ENCODE data around the gene FBXL12. TPM values are rescaled to one million over a fixed set of nuclear protein-coding genes. Genes with fewer than 3 reads are reported as not detected.
"Not testable (repeated sequence)": the region's sequence is repeated elsewhere in the genome, so short reads cannot be mapped to it uniquely, and the experiment has no call there.

FBXL12 gene
- total and polyA plus RNA-seq, 3 experiments from 2014 or later, result 17.2 to 25.3 (median 24.6) TPM

- Mint-ChIP-seq H3K4me1 (peaks cover 13 to 38% (median 16%) of the 10 kb centered on the region in 3 donors), H3K36me3 (peaks cover 0 to 33% (median 3%) of the 10 kb centered on the region in 3 donors), H3K27ac (peak overlapping the region in 7 of 8 donors; percentile 6 to 97 (median 82)), H3K27me3 (no peaks in the 10 kb centered on the region), H3K4me3 (peak overlapping the region; percentile 86 to 96 (median 89)), H3K9me3 (no peaks in the 10 kb centered on the region)
- CTCF ChIA-PET, result interaction anchor here (0.7 to 1.1 kb wide), 4 partner anchors 10 to 28 kb away, joined by 3 to 6 read pairs (median 4); no protein-coding TSS in a partner anchor
- Histone ChIP-seq H3K9me3 (ENCODE audit: low read length) (no peaks in the 10 kb centered on the region), H3K27ac (ENCODE audit: low read depth, low read length) (peak overlapping the region; percentile 69), H3K27me3 (ENCODE audit: insufficient read depth, low read length, poor library complexity, severe bottlenecking) (no peaks in the 10 kb centered on the region), H3K4me1 (ENCODE audit: insufficient read depth, low read length) (peaks cover 15% of the 10 kb centered on the region), H3K4me3 (ENCODE audit: low read length) (peak overlapping the region; percentile 83), H3K36me3 (ENCODE audit: insufficient read depth, low read length) (peaks cover 21% of the 10 kb centered on the region)
- DNase-seq, result no peak
- POLR2A ChIA-PET, result interaction anchor here (0.6 to 1.4 kb wide), 5 partner anchors 9 to 214 kb away, joined by 3 to 7 read pairs (median 4); partner anchors contain the start of gene FBXL12
Measured at GRCh38 chr19:9835507-9835949, 16.6 kb upstream of the FBXL12 start.

- no peaks in the 10 kb centered on the region for H3K27me3 Mint-ChIP-seq
- ChIA-PET CTCF (interaction anchor here (0.7 to 1.1 kb wide), 5 partner anchors 9 to 29 kb away, joined by 3 to 6 read pairs (median 4); no protein-coding TSS in a partner anchor), POLR2A (interaction anchor here (0.5 to 1.4 kb wide), 7 partner anchors 8 to 402 kb away, joined by 3 to 7 read pairs (median 4); partner anchors contain the start of gene FBXL12)
- peaks cover 0 to 32% (median 3%) of the 10 kb centered on the region in 3 donors for H3K36me3 Mint-ChIP-seq
- peak within 1 kb of the TSS; percentile 83 for H3K4me3 ChIP-seq (ENCODE audit: low read length)
- H3K9me3 ChIP-seq (ENCODE audit: low read length), result no peaks in the 10 kb centered on the region
- H3K27me3 ChIP-seq (ENCODE audit: insufficient read depth, low read length, poor library complexity, severe bottlenecking), result no peaks in the 10 kb centered on the region
- H3K27ac ChIP-seq (ENCODE audit: low read depth, low read length), result peak within 1 kb of the TSS; percentile 78
- H3K27ac Mint-ChIP-seq, result peak within 1 kb of the TSS; percentile 92 to 98 (median 96)
- peaks cover 15% of the 10 kb centered on the region for H3K4me1 ChIP-seq (ENCODE audit: insufficient read depth, low read length)
- H3K9me3 Mint-ChIP-seq, result no peaks in the 10 kb centered on the region
- peaks cover 16 to 41% (median 17%) of the 10 kb centered on the region in 3 donors for H3K4me1 Mint-ChIP-seq
- peak within 1 kb of the TSS; percentile 94 to 96 (median 96) for H3K4me3 Mint-ChIP-seq
- H3K36me3 ChIP-seq (ENCODE audit: insufficient read depth, low read length), result peaks cover 19% of the 10 kb centered on the region
- DNase-seq, result peak; percentile 99 to 100 (median 99)
Measured at GRCh38 chr19:9834726-9835506, 16.0 kb upstream of the FBXL12 start, which contains the start of gene PIN1. PIN1 (plus strand) TSS chr19:9835318; CDS start chr19:9835345, 27 bp downstream.

DNA sequence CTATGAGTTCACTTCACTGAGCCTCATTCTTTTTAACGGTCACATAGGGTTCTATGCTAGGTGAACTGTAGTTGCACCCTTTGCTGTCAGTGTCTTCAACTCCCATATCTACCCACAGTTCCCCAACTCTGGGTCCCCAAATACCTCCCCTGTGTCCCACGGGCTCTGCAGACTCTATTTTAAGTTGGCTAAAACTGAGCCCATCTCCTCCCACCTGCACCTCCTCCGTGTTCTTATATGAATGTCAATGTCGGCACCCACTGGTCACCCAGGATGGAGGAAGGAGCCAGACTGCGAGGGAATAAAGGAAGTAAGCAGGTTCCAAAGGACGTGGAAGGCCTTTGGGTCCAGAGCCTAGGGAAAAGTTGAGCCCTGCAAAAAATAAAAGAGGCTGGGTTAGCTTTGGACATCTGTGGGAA is 15.4 kb upstream of the FBXL12 start:
- Mint-ChIP-seq H3K4me1 (peaks cover 18 to 41% (median 21%) of the 10 kb centered on the region in 3 donors), H3K27ac (peak overlapping the region; percentile 92 to 98 (median 96)), H3K9me3 (no peaks in the 10 kb centered on the region), H3K4me3 (peak overlapping the region; percentile 94 to 96 (median 96)), H3K27me3 (no peaks in the 10 kb centered on the region), H3K36me3 (peaks cover 0 to 30% (median 3%) of the 10 kb centered on the region in 3 donors)
- no peak for DNase-seq
- peaks cover 15% of the 10 kb centered on the region for H3K4me1 ChIP-seq (ENCODE audit: insufficient read depth, low read length)
- CTCF ChIA-PET, result interaction anchor here (1.0 kb wide), 1 partner anchor 13 kb away, joined by 4 read pairs; no protein-coding TSS in a partner anchor
- H3K27ac ChIP-seq (ENCODE audit: low read depth, low read length), result peak overlapping the region; percentile 78
- no peak overlapping the region for H3K4me3 ChIP-seq (ENCODE audit: low read length)
- peaks cover 19% of the 10 kb centered on the region for H3K36me3 ChIP-seq (ENCODE audit: insufficient read depth, low read length)
- POLR2A ChIA-PET, result interaction anchor here (1.4 kb wide), 2 partner anchors 8 to 15 kb away, joined by 4 read pairs; partner anchors contain the start of gene FBXL12
- H3K9me3 ChIP-seq (ENCODE audit: low read length), result no peaks in the 10 kb centered on the region
- no peaks in the 10 kb centered on the region for H3K27me3 ChIP-seq (ENCODE audit: insufficient read depth, low read length, poor library complexity, severe bottlenecking)

GRCh38 chr19:9828551-9829063 is 9.7 kb upstream of the FBXL12 start:
- peaks cover 0 to 32% (median 2%) of the 10 kb centered on the region in 3 donors for H3K36me3 Mint-ChIP-seq
- Histone ChIP-seq H3K36me3 (ENCODE audit: insufficient read depth, low read length) (peaks cover 11% of the 10 kb centered on the region), H3K4me3 (ENCODE audit: low read length) (peak overlapping the region; percentile 95), H3K27me3 (ENCODE audit: insufficient read depth, low read length, poor library complexity, severe bottlenecking) (no peaks in the 10 kb centered on the region), H3K27ac (ENCODE audit: low read depth, low read length) (peak overlapping the region; percentile 80), H3K4me1 (ENCODE audit: insufficient read depth, low read length) (peaks cover 20% of the 10 kb centered on the region), H3K9me3 (ENCODE audit: low read length) (no peaks in the 10 kb centered on the region)
- peaks cover 25 to 40% (median 38%) of the 10 kb centered on the region in 3 donors for H3K4me1 Mint-ChIP-seq
- ChIA-PET POLR2A (interaction anchor here (0.7 to 0.9 kb wide), 2 partner anchors 10 kb away, joined by 3 to 4 read pairs; partner anchors contain the start of gene FBXL12), CTCF (interaction anchor here (1.2 kb wide), 1 partner anchor 30 kb away, joined by 4 read pairs; no protein-coding TSS in a partner anchor)
- no peaks in the 10 kb centered on the region for H3K27me3 Mint-ChIP-seq
- H3K27ac Mint-ChIP-seq, result peak overlapping the region; percentile 59 to 100 (median 94)
- no peaks in the 10 kb centered on the region for H3K9me3 Mint-ChIP-seq
- no peak for DNase-seq
- H3K4me3 Mint-ChIP-seq, result peak overlapping the region; percentile 93 to 100 (median 99)

- Mint-ChIP-seq H3K27ac (peak within 1 kb of the TSS; percentile 59 to 100 (median 98)), H3K9me3 (no peaks in the 10 kb centered on the region), H3K36me3 (peaks cover 0 to 34% (median 2%) of the 10 kb centered on the region in 3 donors), H3K27me3 (no peaks in the 10 kb centered on the region), H3K4me1 (peaks cover 25 to 40% (median 38%) of the 10 kb centered on the region in 3 donors), H3K4me3 (peak within 1 kb of the TSS; percentile 93 to 100 (median 99))
- Histone ChIP-seq H3K27ac (ENCODE audit: low read depth, low read length) (peak within 1 kb of the TSS; percentile 80), H3K36me3 (ENCODE audit: insufficient read depth, low read length) (peaks cover 11% of the 10 kb centered on the region), H3K4me1 (ENCODE audit: insufficient read depth, low read length) (peaks cover 20% of the 10 kb centered on the region), H3K4me3 (ENCODE audit: low read length) (peak within 1 kb of the TSS; percentile 95), H3K9me3 (ENCODE audit: low read length) (no peaks in the 10 kb centered on the region), H3K27me3 (ENCODE audit: insufficient read depth, low read length, poor library complexity, severe bottlenecking) (no peaks in the 10 kb centered on the region)
- ChIA-PET CTCF (interaction anchor here (1.2 to 1.4 kb wide), 2 partner anchors 31 to 59 kb away, joined by 4 read pairs; partner anchors contain the start of gene ZNF846), POLR2A (interaction anchor here (0.7 to 1.0 kb wide), 5 partner anchors 7 to 183 kb away, joined by 3 to 4 read pairs (median 3); partner anchors contain the start of genes FBXL12 and PIN1)
- DNase-seq, result peak; percentile 84 to 93 (median 88)
Measured at GRCh38 chr19:9827289-9828238, 8.7 kb upstream of the FBXL12 start, which contains the start of gene UBL5. UBL5 (plus strand) TSS chr19:9827918; CDS start chr19:9828338, 420 bp downstream.

- Mint-ChIP-seq H3K27me3 (no peaks in the 10 kb centered on the region), H3K4me1 (peaks cover 25 to 43% (median 38%) of the 10 kb centered on the region in 3 donors), H3K4me3 (peak overlapping the region in 2 of 7 donors; percentile 23 to 55), H3K36me3 (peaks cover 0 to 23% (median under 1%) of the 10 kb centered on the region in 3 donors), H3K9me3 (no peaks in the 10 kb centered on the region), H3K27ac (peak overlapping the region in 1 of 8 donors; percentile 50)
- POLR2A ChIA-PET, result no interaction called here
- H3K27ac ChIP-seq (ENCODE audit: low read depth, low read length), result no peak overlapping the region
- no peaks in the 10 kb centered on the region for H3K27me3 ChIP-seq (ENCODE audit: insufficient read depth, low read length, poor library complexity, severe bottlenecking)
- no peak overlapping the region for H3K4me3 ChIP-seq (ENCODE audit: low read length)
- no peaks in the 10 kb centered on the region for H3K9me3 ChIP-seq (ENCODE audit: low read length)
- H3K36me3 ChIP-seq (ENCODE audit: insufficient read depth, low read length), result no peaks in the 10 kb centered on the region
- CTCF ChIA-PET, result no interaction called here
- peaks cover 25% of the 10 kb centered on the region for H3K4me1 ChIP-seq (ENCODE audit: insufficient read depth, low read length)
- no peak for DNase-seq
Measured at GRCh38 chr19:9823816-9824215, 4.9 kb upstream of the FBXL12 start.

DNA sequence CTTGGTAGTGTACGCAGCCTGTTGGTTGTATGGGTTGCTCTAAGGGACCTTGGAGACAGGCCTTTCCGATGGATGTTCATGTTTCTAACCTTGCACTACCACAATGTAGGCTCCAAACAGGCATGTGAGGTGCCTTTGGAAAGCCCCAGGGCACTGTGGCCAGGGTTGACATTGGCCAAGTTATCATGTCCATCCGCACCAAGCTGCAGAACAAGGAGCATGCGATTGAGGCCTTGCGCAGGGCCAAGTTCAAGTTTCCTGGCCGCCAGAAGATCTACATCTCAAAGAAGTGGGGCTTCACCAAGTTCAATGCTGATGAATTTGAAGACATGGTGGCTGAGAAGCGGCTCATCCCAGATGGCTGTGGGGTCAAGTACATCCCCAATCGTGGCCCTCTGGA is 1.2 kb upstream of the FBXL12 start:
- H3K36me3 ChIP-seq (ENCODE audit: insufficient read depth, low read length); CTCF ChIA-PET; H3K27me3 Mint-ChIP-seq; H3K9me3 ChIP-seq (ENCODE audit: low read length); H3K27me3 ChIP-seq (ENCODE audit: insufficient read depth, low read length, poor library complexity, severe bottlenecking); POLR2A ChIA-PET; H3K9me3 Mint-ChIP-seq; DNase-seq: not testable (repeated sequence)
- Histone ChIP-seq H3K4me1 (ENCODE audit: insufficient read depth, low read length) (peaks cover 24% of the 10 kb centered on the region), H3K27ac (ENCODE audit: low read depth, low read length) (peak overlapping the region; percentile 59), H3K4me3 (ENCODE audit: low read length) (peak overlapping the region; percentile 39)
- Mint-ChIP-seq H3K36me3 (peaks cover 6 to 27% (median 6%) of the 10 kb centered on the region in 3 donors), H3K4me3 (peak overlapping the region; percentile 84 to 96 (median 89)), H3K4me1 (peaks cover 23 to 42% (median 31%) of the 10 kb centered on the region in 3 donors), H3K27ac (peak overlapping the region in 6 of 8 donors; percentile 78 to 97 (median 94))
